NCI-H128 (cell line): ENCODE data around the gene AREL1.

Experiments
- DNase-seq: peaks from one replicate; lab custom pipeline; 2025; ENCODE audit not compliant: unreplicated experiment; lab: John Stamatoyannopoulos, UW

Gene AREL1

GRCh38 chr14:74636424-74637177 is 76.3 kb downstream of the AREL1 start:
- no peak for DNase-seq

- DNase-seq, result no peak
These were observed 77.0 kb downstream of the AREL1 start for GRCh38 chr14:74635847-74636246.

DNA sequence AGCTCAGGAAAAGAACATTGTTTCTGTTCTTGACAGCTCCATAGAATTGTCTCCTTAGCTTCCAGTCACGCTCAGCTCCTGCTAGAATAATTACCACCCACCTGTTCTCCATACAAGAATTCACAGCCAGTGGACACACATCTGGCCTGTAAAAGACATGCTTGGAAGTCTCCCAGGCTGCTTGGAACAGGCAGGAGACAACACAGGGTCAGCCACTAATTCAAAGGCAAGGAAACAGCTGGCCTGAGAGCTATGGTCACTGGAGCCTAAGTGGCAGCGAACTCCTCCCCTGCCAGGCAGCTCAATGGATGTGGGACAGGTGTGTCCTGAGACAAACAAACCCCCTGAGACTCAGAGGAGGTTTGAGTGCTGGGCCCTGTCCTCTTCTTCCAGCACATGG is 77.9 kb downstream of the AREL1 start:
- no peak for DNase-seq

DNA sequence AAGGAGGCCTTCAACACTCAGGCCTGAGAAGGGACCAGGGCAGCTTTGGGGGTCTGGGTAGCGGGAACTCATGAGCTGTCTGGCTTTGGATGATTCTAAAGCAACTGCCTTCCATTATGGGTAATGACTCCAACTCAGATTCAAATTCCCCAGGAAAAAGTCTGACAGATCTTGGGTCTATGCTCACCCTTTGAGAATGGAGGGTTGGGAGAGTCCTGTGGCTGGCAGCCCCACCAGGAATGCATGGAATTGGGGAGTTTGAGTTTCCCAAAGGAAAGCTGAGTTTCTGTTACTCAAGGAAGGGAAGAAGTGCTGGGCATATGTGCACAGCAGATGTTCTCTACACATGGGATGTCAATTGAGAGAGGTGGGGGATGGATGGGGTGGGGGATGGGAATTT is 78.4 kb downstream of the AREL1 start:
- DNase-seq, result no peak

DNA sequence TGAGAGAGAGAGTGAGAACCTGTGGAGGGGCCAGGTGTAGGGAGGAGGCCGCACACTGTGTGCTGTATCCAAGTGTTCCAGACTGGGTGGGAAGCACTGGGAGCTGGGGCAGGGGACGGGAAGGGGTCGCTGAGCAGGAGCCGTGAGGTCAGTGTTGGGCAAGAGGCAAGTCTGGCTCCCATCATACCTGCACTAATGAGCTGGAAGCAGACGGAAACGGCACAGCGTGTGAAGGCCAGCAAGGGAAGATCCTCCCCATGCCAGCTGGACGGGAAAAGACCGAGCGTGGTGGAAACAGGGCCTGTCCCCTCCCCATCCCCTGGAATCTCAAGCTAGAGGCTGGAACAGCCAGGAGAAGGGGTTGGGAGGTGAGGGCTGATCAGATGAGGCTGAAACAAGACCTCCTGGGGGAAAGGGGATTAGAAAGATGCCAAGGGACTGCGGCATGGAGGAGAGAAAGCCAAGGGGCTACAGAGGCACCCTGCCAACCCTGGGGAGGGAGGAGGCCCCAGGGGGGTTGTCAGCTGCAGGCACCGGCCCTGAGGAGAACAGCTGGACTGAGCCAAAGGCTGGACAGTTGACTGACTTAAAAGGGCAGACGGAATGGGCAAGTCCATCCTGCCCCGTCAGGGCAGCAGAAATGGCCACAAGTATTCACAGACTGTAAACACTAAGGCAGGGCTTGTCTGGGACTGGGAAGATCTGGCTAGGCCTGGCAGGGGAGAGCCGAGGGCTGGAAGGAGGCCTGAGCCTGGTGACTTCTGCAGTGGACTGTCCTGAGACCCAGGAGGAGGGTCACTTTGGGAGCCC is 81.8 kb downstream of the AREL1 start:
- no peak for DNase-seq

DNA sequence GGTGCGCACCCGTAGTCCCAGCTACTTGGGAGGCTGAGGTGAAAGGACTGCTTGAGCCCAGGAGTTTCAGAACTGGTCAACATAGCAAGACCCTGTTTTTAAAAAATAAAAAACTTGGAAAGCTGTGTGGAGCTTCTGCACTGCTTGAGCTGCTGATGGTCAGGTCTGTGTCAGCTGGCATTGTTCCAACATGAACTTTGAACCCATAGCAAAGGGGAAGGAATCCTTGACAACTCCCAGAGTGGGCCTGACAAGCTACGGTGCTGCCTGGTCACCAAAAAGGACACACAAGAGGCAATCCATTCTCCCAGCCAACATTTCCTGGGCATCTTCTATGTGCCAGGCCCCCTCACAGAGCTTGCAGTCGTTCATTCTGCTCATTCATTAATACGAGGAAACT is 84.5 kb downstream of the AREL1 start:
- no peak for DNase-seq

GRCh38 chr14:74627076-74627475 is 85.8 kb downstream of the AREL1 start:
- no peak for DNase-seq

GRCh38 chr14:74622257-74622656 is 90.6 kb downstream of the AREL1 start:
- no peak for DNase-seq

DNA sequence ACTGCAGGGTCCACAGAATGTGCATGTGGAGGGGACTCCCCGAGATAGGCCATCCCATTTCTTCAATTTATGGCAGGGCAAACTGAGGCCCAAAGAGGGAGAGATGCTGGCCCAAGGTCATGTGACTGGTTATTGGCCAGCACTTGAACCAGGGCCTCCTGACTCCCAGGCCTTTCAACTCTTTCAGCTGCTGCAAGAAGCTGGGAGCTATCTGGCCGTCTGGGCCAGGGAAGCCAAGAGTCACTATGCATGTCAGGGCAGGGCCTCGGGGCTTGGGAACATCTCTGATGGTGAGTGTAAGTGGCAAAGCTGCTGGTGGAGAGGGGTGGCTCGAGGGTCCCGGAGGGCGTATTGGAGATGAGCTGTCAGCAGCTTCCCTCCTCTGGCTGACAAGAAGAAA is 91.3 kb downstream of the AREL1 start:
- DNase-seq, result no peak

- no peak for DNase-seq
These were observed 92.0 kb downstream of the AREL1 start for GRCh38 chr14:74620923-74621322.

DNA sequence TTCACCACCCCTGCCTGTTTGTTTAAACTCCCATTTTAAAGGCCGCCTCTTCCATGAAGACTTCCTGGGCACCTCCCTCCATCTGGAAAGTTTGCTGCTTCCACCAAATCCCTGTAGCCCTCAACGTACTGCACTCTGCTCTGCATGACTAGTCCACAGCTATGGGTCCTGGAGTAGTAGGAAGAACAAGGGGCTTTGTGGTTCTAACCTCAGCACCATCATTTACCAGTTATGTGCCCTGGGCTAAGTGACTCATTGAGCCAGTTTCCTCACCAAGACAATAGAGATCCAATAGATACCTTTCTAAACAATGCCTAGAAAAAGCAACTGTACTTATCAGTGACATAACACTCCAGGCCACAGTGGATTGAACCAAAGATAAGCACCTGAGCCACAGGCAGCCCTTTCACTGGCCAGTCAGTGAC is 92.4 kb downstream of the AREL1 start:
- no peak for DNase-seq

- DNase-seq, result no peak
These were observed 93.2 kb downstream of the AREL1 start for GRCh38 chr14:74619672-74620131.

DNA sequence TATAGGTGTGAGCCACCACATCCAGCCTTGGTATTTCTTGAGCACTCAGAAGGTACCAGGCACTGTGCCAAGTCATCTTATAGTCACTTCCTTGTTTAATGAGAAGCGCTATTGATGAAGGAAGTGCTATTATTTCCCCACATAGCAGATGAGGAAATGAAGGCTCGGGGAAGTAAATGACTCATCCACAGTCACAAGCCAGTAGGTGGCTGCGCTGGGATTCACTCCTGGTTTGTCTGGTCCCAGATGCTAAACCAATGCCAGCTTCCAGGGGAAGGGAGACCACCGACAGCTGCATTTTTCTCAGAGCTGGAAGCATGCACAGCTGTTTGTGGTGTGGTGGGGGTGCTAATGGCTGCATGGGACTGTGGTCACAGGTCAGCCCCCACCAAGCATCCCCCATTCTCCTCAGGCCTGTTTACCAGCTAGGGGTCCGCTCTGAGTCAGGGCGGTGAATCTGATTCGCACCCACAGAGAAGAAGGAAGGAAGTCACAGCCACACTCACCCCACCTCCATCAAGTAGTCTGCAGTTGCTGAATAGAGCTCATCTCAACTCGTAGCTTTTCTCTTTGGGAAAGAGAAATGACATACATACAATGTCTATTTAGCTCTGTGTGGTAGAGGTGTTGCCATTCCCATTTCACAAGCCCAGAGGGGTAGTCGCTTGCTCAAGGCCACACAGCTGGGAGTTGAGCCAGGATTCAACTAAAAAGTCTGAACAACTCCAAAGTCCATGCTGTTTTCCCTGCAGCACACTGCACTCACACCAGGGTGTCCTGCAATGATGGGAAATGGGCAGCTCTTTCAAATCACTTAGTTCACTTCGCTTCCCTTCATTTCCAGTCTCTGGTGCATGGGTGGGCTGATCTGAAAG is 94.6 kb downstream of the AREL1 start:
- DNase-seq, result no peak

DNA sequence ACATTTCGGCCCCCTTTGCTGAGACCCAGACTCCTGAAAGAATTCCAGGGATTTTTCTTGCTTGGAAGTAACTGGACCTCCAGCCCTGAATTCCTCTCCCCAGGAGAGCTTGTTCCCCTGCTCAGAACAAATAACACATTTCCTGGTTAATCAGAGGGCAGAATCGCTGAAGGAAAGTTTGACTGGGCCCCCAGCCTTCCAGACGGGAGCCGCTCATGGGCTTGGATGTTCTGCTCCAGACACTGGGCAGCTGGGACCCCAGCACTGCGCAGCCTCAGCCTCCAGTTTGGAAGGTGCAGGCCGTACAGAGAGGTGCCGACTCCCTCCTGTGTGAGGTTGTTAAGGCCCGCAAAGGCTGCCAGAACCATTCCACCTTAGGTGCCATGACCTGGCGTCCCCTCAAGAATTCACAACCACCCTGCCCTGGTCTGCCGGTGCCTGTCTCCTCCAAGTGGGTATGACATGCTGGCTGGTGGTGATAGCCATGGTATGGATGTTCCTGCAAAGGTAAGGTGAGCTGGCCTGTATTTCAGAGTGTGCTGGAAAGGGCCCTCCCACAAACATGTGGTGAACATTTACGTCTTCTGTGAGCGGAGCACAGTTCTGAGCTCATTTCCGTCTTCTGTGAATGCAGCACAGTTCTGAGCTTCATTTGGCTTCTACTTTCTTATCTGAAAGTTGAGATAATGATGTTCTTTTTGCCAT is 95.7 kb downstream of the AREL1 start:
- DNase-seq, result no peak

GRCh38 chr14:74616507-74616906 is 96.4 kb downstream of the AREL1 start:
- no peak for DNase-seq

DNA sequence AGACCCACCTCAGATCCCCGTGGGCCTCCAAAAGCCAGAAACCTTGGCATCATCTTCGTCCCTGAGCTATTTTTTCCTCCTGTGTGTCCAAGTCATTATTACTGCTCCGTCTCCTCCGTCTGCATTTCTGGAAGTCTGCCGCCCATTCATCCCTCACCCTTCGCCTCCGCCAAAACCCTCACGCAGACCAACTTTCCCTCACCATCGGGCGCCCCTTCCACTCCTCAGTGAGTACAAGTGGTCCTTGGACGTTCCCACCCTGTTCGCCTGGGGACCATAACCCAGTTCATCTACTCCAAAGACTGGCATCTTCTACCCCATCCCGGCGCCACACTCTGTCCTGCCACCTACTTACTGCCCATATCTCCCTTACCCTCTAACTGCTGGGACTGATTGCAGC is 97.1 kb downstream of the AREL1 start:
- DNase-seq, result no peak

DNA sequence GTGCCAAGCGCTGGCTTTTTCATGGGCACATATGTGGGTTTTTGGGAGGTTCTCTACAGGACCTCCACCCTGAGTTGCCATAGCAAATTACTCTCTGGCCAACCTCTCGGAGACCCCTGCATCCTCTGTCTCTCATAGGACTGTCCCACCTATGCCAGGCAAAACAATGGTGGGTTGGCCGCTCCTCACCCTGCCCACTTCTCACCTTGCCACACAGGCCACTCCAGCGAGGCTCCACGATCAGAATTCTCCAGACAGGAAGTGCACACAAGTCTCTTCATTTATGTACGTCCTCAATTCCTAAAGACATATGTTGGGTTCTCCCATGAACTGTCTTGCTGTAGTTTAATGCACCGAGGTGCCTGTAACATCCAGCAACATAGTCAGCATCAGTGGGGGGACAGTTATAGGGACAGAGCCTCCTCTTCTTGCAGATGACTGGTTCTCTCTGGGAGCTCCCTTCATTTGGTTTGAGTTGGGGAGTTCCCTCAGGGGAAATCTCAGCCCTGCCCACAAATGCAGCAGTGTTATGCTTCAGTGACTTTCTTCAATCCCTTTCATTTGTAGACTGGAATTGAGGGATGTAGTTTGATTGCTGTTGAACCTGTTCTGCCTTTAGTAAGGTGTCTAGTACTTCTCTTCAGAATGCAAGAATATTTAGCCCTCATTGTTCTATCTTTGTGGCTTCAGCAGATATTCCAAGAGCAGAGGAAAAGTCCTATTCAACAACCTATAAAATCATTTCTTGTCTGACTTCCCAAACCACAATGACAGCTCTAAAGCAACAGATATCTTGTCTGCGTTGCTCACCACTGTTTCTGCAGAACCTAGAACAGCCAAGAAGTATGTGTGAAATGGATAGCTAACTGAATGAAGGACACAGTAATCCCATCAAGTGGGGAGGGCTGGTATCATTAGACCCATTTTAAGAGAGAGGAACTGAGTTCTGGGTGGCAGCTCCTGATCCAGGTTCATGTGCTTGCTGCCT is 98.1 kb downstream of the AREL1 start:
- DNase-seq, result no peak

DNA sequence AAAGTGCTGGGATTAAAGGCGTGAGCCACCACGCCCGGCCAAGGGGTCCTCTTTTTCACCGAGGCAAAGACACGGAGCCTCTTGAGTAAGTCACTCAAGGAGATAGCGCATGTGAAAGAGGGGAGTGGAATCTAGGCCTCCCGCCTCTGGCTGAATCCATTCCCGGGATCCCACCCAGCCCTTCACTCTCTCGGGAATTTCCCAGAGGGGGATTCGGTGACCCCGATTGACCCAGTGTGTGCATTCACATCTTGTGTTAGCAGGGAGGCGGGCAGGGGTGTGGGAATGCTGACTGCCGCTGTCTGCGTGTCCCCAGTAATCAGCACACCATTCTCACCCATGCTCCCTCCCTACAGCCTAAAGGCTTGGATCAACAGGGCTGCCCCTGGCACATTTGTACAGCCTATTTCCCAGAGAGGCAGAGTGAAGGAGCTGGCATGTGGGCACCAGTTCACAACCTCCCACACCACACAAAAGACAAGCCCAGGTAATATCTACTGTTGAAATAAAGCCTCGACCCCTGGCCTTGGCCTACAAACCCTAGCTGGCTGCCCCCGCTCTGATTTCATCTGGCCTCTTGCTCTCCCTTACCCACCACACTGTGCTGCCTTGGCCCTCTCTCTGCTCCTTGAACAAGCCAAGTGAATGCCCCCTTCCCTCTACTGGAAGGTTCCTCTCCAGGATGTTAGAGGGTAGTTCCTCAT is 99.5 kb downstream of the AREL1 start:
- no peak for DNase-seq
